ENCODE measurements around the gene SLX4.

The SLX4 gene

DNA sequence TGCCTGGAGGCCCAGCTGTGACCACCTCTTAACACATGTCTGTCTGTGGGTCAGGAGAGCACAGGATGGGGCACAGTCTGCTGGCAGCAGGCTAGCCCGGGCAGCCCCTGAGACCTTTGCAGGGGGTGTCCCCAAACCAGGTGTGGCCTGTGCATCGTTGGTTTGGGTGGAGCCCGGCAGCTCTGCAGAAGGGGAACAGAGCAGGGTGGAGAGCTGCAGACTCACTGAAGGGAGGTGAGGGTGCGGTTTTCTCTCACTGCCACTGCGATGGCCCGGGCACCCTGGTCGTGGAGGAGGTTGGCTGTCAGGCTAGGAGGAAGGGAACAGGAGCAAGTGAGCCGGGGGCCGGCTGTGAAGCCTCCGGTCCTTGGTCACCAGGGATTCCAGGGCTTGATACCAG, 63.0 kb downstream of the SLX4 start:
- no peak for DNase-seq

DNA sequence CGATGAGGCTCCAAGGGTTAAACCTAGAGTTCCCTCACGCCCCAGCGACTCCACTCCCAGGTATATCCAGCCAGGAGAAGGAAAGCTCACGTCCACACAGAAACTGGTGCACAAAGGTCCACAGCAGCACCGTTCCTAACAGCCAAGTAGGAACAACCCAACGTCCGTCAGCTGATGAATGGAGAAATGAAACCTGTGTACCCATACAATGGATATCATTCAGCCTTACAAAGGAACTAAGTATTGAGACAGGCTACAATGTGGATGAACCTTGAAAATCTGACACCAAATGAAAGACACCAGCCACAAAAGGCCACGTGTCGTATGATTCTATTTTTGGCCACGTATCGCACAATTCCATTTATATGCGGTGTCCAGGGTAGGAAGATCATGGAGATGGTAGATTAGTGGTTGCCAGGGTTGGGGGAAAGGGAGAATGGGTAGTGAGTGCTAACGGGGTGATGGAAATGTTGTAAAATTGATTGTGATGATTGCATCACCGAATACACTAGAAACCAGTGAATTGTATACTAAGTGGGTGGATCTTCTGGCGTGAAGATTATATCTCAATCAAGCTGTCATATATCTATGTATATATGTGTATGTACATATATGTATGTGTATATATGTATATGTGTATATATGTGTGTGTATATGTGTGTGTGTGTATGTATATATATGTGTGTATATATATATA, 64.3 kb downstream of the SLX4 start:
- DNase-seq, result no peak

DNA sequence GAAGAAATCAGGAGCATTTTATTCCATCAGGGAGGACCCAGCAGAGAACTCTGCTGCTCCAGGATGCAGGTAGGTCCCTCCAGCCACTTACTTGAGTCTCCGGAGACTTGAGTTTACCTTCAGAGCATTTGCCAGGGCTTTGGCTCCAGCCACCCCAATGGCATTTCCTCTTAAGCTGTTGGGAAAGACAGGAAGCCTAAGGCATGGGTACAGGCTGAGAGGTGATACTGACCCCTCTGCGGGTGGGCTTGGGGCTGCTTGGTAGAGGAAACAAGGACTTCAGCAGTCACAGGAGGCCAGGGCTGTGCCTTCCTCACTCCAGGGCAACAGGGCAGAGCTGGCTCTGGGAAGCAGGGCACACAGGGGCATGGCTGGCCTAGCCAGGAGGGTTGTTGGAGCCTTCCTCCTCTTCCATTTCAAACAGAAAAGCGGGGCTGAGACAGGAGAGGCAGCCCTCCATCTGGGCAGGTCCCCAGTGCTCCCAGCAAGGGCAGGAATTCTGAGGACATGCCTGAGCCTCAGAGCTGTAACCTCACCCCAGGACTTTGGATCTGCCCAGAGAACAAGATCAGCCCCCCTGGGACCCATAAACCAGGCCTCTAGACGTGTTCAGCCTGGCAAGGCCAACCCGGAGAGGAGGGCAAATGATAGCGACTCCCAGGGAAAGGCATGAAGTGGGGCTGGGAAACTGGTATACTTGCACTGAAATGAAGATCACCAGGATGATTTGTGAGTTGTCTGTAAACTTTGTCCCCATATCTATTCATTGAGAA, 68.6 kb downstream of the SLX4 start:
- no peak for DNase-seq

DNA sequence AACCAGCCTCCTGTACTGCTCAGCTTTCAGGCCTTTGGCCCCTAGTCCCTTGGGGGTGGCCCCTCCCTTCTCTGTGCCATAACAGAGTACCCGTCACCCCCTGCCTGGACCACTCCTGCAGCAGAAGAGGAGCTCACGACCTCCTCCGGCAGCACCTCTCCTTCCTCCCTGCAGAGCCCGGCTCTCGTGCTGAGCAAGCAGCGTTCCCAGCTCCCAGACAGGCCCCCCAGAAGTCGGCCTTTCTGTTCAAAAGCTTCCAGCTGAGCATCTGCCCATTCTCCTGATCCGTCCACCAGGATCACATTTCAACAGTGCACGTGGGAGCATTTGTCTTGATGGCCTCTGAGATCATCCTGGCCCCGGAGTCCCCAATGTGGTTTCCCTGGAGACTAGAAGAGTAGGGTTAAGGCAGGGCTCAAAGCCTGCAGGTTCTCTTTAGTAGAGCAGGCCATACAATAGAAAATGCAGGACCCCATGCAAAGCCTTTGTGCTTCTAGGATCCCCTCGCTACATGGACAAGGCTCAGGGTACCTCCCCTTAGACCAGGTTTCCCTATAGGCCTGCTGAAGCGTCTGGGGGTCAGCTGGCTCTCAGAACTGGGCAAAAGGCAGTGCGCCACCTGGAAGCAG, 69.8 kb downstream of the SLX4 start:
- DNase-seq, result no peak

DNA sequence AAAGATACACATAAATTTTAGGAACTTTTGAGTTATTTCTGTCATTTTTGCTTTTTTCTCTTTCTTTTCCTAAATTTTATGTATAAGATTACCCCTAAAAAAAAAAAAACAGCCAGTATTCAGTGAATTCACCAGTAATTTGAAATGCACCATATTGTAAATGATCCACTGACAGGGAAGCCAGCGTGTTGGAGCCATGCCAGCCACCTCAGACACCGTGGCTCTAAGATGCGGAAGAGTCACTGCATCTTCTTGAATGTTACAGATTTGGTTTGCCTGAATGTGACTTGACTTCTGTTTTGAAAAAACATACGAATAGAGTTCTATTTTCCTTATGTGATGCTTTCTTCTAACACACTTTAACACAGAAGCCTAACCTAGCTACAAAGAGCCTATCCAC, 73.2 kb downstream of the SLX4 start:
- DNase-seq, result no peak

DNA sequence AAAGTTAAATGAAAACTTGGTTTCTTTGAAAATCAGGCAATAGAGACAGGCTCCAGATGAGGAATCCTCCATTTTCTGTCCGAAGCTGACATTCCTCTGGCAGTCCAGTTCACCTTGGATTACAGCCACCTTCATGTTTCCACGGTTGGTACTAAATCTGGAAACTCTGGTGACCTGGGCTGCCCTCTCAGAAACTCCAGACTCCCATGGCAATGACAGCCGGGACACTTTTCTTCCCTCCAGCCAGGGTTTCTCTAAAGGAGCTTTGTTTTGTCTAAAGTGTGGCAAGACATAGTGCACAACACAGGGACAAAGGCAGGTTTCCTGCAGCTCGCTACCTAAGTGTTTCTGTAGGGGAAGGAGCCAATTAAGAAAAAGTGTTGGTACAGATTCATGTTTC, 74.6 kb downstream of the SLX4 start:
- DNase-seq, result no peak

DNA sequence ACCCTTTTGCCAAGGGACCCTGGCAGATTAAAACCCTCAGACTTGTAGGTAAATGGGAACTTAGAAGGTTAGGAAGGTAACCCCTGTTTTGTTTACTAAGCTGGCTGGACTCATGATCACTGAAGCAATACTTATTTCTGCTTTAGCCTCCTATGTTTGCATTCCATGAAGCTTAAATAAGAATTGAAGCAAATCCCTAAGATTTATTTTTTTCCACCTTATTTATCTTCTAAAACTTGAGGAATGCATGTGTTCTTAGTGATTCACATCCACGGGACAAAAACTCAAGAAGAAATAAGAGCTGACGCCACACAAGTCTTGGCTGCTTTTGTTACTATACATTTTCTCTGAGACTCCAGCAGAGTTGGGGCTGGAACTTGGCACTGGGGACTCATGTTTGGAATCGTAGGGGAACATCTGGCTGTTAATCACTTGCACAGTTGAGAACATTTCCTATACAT, 75.1 kb downstream of the SLX4 start:
- DNase-seq, result no peak

DNA sequence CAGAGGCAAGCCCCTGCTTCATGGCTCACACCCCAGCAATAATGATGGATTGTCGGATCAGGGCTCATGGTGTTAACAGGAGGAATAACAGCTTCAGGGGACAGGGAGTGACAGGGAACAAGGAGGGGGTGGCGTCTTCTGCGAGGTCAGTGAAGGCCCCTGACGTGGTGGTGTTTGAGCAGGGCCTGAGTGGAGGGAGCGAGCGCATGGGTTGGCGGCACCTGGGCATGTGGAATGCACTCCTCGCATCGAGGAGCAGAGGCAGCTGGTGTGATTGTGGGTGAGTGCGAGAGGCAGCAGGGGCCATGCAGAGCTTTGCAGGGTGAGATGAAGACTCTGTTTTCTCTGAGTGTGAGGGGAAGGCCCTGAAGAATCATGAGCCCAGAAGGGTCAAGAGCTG, 77.3 kb downstream of the SLX4 start:
- DNase-seq, result no peak

DNA sequence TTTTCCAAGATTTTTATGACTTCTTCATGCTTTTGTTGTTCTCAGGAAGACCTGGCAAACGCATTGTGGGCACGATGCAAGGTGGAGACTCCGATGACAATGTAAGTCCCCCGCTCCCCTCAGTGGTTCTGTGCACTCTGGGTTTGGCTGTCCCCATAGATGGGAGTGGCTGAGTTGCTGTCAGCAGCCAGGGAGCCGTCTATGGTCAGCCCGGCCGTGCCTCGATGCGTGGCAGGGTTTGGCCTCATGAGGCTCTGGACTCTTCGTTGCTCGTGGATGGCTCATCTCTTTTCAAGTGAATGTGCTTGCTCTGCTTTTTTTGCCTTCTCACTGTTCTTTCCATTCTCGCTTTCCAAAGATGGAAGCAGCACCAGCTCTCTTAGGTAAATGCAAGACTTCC, 78.7 kb downstream of the SLX4 start:
- no peak for DNase-seq
